CD4-positive, alpha-beta memory T cell (primary cell): Measurements from ENCODE around the gene GOSR2. TPM values are rescaled to one million over a fixed set of nuclear protein-coding genes. Genes with fewer than 3 reads are reported as not detected.
"Not testable (repeated sequence)": the region's sequence is repeated elsewhere in the genome, so short reads cannot be mapped to it uniquely, and the experiment has no call there.

ENCODE experiments used
- CTCF ChIA-PET: fragments of 350-600 bp; sonication (Branson Sonifier 250); formaldehyde crosslinking; loops from one replicate; lab custom pipeline; 2021; ENCODE audit warnings: inconsistent platforms; ENCODE audit not compliant: partially characterized antibody; lab: Charles Lee
- POLR2A ChIA-PET: fragments of 350-600 bp; sonication (Branson Sonifier 250); formaldehyde crosslinking; loops from one replicate; lab custom pipeline; 2021; ENCODE audit not compliant: partially characterized antibody; lab: Charles Lee
- DNase-seq, 5 donors: peaks; one replicate each; pipeline versions ENCODE4 v3.0.0 to v3.0.0-alpha.2; 2020 to 2022; ENCODE audit warnings: mixed read lengths in 1 of 5
- H3K27ac ChIP-seq: one replicate; pipeline ENCODE4 v1.7.0; 2013; ENCODE audit warnings: low read depth, low read length
- H3K27me3 ChIP-seq: 2 replicates; pipeline ENCODE4 v1.7.0; 2013; ENCODE audit warnings: mild to moderate bottlenecking, low read length, moderate library complexity; ENCODE audit not compliant: insufficient read depth
- H3K36me3 ChIP-seq: 2 replicates; pipeline ENCODE4 v1.7.0; 2013; ENCODE audit warnings: mild to moderate bottlenecking, low read length, moderate library complexity; ENCODE audit not compliant: insufficient read depth
- H3K4me1 ChIP-seq: 2 replicates; pipeline ENCODE4 v1.7.0; 2013; ENCODE audit warnings: mild to moderate bottlenecking, low read length, moderate library complexity; ENCODE audit not compliant: insufficient read depth
- H3K4me3 ChIP-seq, 2 donors: one replicate each; pipeline ENCODE4 v1.7.0; 2013; ENCODE audit warnings: low read length in 2 of 2, mild to moderate bottlenecking in 1 of 2
- H3K9me3 ChIP-seq, 2 donors: one replicate each; pipeline ENCODE4 v1.7.0; 2013; ENCODE audit warnings: low read length in 2 of 2, control low read depth in 1 of 2; ENCODE audit not compliant: control insufficient read depth in 1 of 2
- H3K27ac Mint-ChIP-seq, 7 donors: one replicate each; pipeline ENCODE4 v1.8.0; 2020 to 2021; ENCODE audit warnings: mixed read lengths in 7 of 7, mild to moderate bottlenecking in 6 of 7, inconsistent platforms in 3 of 7, moderate library complexity in 3 of 7
- H3K27me3 Mint-ChIP-seq, 2 donors: one replicate each; pipeline ENCODE4 v1.8.0; 2020 to 2021; ENCODE audit warnings: mixed read lengths in 2 of 2
- H3K36me3 Mint-ChIP-seq, 2 donors: one replicate each; pipeline ENCODE4 v1.8.0; 2020 to 2021; ENCODE audit warnings: mixed read lengths in 2 of 2, inconsistent platforms in 1 of 2, mild to moderate bottlenecking in 1 of 2
- H3K4me1 Mint-ChIP-seq, 4 donors: one replicate each; pipeline ENCODE4 v1.8.0; 2020 to 2021; ENCODE audit warnings: mixed read lengths in 4 of 4, mild to moderate bottlenecking in 1 of 4
- H3K4me3 Mint-ChIP-seq, 8 donors: one replicate each; pipeline ENCODE4 v1.8.0; 2020 to 2021; ENCODE audit warnings: mixed read lengths in 8 of 8, mild to moderate bottlenecking in 7 of 8, moderate library complexity in 6 of 8, inconsistent platforms in 3 of 8
- H3K9me3 Mint-ChIP-seq, 8 donors: one replicate each; pipeline ENCODE4 v1.8.0; 2020 to 2021; ENCODE audit warnings: mixed read lengths in 8 of 8, mild to moderate bottlenecking in 5 of 8, inconsistent platforms in 3 of 8, moderate library complexity in 1 of 8
- intact Hi-C: fragments of 100-400 bp; cut with micrococcal nuclease; formaldehyde crosslinking; loops from one replicate; pipeline ENCODE4 v1.15.1; 2023
- polyA plus RNA-seq, 2 donors: library from polyadenylated mRNA; unstranded; fragments of 300-500 nt; fragmentation: Illumina TruSeq; gene quantifications; one replicate each; pipeline ENCODE4 v1.2.3, GENCODE V29; 2021
- total RNA-seq, 2 experiments: library from RNA; stranded (reverse); gene quantifications; one replicate each; pipeline ENCODE4 v1.2.3, GENCODE V29; 2021

GOSR2 gene
- total and polyA plus RNA-seq, 4 experiments from 2014 or later: 51.7 to 96.9 (median 72.1) TPM

GRCh38 chr17:46982577-46982976, 59.6 kb downstream of the GOSR2 start:
- H3K9me3 Mint-ChIP-seq: peaks cover 0 to 1% (median 0%) of the 10 kb centered on the region in 8 donors
- DNase-seq: no peak
- peaks cover 12% of the 10 kb centered on the region for H3K4me1 ChIP-seq
- intact Hi-C loops: no loop called here
- H3K27me3 ChIP-seq: peaks cover 12% of the 10 kb centered on the region
- POLR2A ChIA-PET: interaction anchor here (0.8 kb wide), 1 partner anchor 23 kb away, joined by 3 read pairs; no protein-coding TSS in a partner anchor
- H3K36me3 ChIP-seq: no peaks in the 10 kb centered on the region
- no peak overlapping the region for H3K27ac ChIP-seq
- no peak overlapping the region for H3K4me3 ChIP-seq
- H3K4me3 Mint-ChIP-seq: no peak overlapping the region
- peak overlapping the region in 1 of 7 donors; percentile 29 for H3K27ac Mint-ChIP-seq
- CTCF ChIA-PET: no interaction called here
- peaks cover 21 to 33% of the 10 kb centered on the region in 2 donors for H3K27me3 Mint-ChIP-seq
- no peaks in the 10 kb centered on the region for H3K9me3 ChIP-seq
- H3K4me1 Mint-ChIP-seq: peaks cover 6 to 12% (median 7%) of the 10 kb centered on the region in 4 donors
- H3K36me3 Mint-ChIP-seq: peaks cover 0 to 8% of the 10 kb centered on the region in 2 donors

GRCh38 chr17:46983782-46984181, 60.8 kb downstream of the GOSR2 start:
- no peak for DNase-seq
- H3K4me3 ChIP-seq: no peak overlapping the region
- ChIA-PET CTCF (no interaction called here), POLR2A (no interaction called here)
- H3K36me3 Mint-ChIP-seq: peaks cover 0 to 8% of the 10 kb centered on the region in 2 donors
- intact Hi-C loops: no loop called here
- H3K9me3 Mint-ChIP-seq: no peaks in the 10 kb centered on the region
- peaks cover 5% of the 10 kb centered on the region for H3K27me3 ChIP-seq
- H3K4me1 Mint-ChIP-seq: peaks cover 0 to 4% (median 3%) of the 10 kb centered on the region in 4 donors
- H3K36me3 ChIP-seq: no peaks in the 10 kb centered on the region
- peaks cover 13 to 31% of the 10 kb centered on the region in 2 donors for H3K27me3 Mint-ChIP-seq
- no peaks in the 10 kb centered on the region for H3K9me3 ChIP-seq
- no peak overlapping the region for H3K27ac Mint-ChIP-seq
- no peak overlapping the region for H3K4me3 Mint-ChIP-seq
- H3K4me1 ChIP-seq: peaks cover 6% of the 10 kb centered on the region
- H3K27ac ChIP-seq: no peak overlapping the region

DNA sequence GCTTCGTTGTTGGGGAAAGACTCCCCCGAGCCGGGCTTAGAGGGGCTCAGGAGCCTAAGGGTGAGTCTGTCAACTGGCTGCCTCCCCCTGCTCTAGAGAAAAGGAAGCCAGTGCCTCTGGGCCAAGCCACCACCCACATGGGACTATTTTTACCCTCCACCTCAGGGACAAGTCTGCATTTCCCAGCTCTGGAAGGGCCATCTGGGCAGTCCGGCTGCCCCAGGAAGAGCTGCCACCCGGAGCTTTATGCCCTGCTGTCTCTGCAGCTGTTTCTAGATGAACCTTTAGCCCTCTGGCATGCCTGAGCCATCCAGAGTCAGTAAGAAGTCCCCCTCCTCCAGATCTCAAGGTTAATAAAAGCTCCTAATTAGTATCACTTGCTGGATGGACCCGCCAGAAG, 61.4 kb downstream of the GOSR2 start:
- ChIA-PET POLR2A (no interaction called here), CTCF (no interaction called here)
- H3K9me3 Mint-ChIP-seq: no peaks in the 10 kb centered on the region
- H3K27me3 Mint-ChIP-seq: peaks cover 13 to 32% of the 10 kb centered on the region in 2 donors
- intact Hi-C loops: no loop called here
- no peak overlapping the region for H3K27ac Mint-ChIP-seq
- H3K27ac ChIP-seq: no peak overlapping the region
- H3K4me3 Mint-ChIP-seq: no peak overlapping the region
- H3K4me1 Mint-ChIP-seq: peaks cover 0 to 4% (median 3%) of the 10 kb centered on the region in 4 donors
- H3K4me1 ChIP-seq: peaks cover under 1% of the 10 kb centered on the region
- peaks cover 2% of the 10 kb centered on the region for H3K27me3 ChIP-seq
- H3K4me3 ChIP-seq: no peak overlapping the region
- no peaks in the 10 kb centered on the region for H3K36me3 ChIP-seq
- DNase-seq: no peak
- no peaks in the 10 kb centered on the region for H3K9me3 ChIP-seq
- H3K36me3 Mint-ChIP-seq: peaks cover 0 to 9% of the 10 kb centered on the region in 2 donors

DNA sequence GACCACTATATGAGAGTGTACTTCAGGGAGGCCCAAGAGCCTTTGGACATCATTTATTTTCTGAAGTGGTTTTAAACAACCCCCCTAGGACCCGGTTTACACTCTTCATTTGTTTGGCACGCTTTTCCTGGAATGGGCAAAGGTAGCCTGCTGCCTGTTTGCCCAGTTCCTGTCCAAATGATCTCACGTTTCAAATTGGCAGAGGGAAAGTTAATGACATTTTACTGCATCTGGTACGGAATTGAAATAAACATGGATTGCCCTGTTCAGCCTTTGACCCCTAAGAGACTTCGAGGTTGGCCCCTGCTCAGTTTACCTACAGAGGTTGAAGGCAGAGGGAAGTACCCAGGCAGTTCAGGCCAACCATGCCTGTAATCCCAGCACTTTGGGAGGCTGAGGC, 61.9 kb downstream of the GOSR2 start:
- Histone ChIP-seq H3K9me3 (no peaks in the 10 kb centered on the region), H3K27ac (no peak overlapping the region), H3K36me3 (no peaks in the 10 kb centered on the region), H3K4me1 (no peaks in the 10 kb centered on the region), H3K27me3 (no peaks in the 10 kb centered on the region), H3K4me3 (no peak overlapping the region)
- Mint-ChIP-seq H3K9me3 (no peaks in the 10 kb centered on the region), H3K27ac (no peak overlapping the region), H3K27me3 (peaks cover 11 to 35% of the 10 kb centered on the region in 2 donors), H3K4me3 (no peak overlapping the region), H3K36me3 (peaks cover 0 to 11% of the 10 kb centered on the region in 2 donors), H3K4me1 (peaks cover 0 to 4% (median 2%) of the 10 kb centered on the region in 4 donors)
- intact Hi-C loops: no loop called here
- ChIA-PET CTCF (no interaction called here), POLR2A (no interaction called here)
- DNase-seq: no peak

DNA sequence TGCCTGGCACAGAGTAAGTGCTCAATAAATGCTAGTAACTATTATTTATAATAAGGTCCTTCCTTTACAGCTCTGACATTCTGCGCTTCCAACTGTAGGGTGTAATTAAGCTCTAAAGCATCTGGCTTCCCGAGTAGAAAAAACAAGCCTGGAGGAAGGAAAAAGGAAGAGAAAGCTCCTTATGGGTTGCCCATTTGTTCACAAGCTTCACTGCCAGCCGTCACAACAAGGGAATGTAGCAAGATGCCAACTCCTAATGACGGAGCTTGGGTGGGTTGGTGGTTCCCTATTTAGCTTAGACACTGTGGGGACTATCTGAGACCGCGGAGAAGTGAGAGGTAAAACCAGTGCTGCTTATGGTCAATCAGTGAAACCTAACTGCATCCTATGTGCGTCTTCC, 63.4 kb downstream of the GOSR2 start:
- Mint-ChIP-seq H3K27ac (no peak overlapping the region), H3K36me3 (peaks cover 0 to 11% of the 10 kb centered on the region in 2 donors), H3K4me1 (no peaks in the 10 kb centered on the region), H3K4me3 (no peak overlapping the region), H3K27me3 (peaks cover 4 to 32% of the 10 kb centered on the region in 2 donors), H3K9me3 (no peaks in the 10 kb centered on the region)
- no peak for DNase-seq
- Histone ChIP-seq H3K27me3 (no peaks in the 10 kb centered on the region), H3K27ac (no peak overlapping the region), H3K9me3 (no peaks in the 10 kb centered on the region), H3K36me3 (no peaks in the 10 kb centered on the region), H3K4me3 (no peak overlapping the region), H3K4me1 (no peaks in the 10 kb centered on the region)
- intact Hi-C loops: no loop called here
- ChIA-PET POLR2A (no interaction called here), CTCF (no interaction called here)

- H3K4me3 ChIP-seq, H3K9me3 Mint-ChIP-seq, H3K36me3 Mint-ChIP-seq, H3K4me3 Mint-ChIP-seq, CTCF ChIA-PET, H3K4me1 Mint-ChIP-seq, POLR2A ChIA-PET, H3K27ac Mint-ChIP-seq, H3K27ac ChIP-seq, H3K9me3 ChIP-seq, H3K27me3 ChIP-seq, H3K36me3 ChIP-seq, H3K4me1 ChIP-seq, intact Hi-C loops, DNase-seq: not testable (repeated sequence)
- peaks cover under 1 to 21% of the 10 kb centered on the region in 2 donors for H3K27me3 Mint-ChIP-seq
Measured at GRCh38 chr17:46987927-46988326, 65.0 kb downstream of the GOSR2 start.

GRCh38 chr17:46989637-46990431, 66.9 kb downstream of the GOSR2 start:
- no peak for DNase-seq
- Mint-ChIP-seq H3K4me1 (no peaks in the 10 kb centered on the region), H3K9me3 (no peaks in the 10 kb centered on the region), H3K27ac (no peak overlapping the region), H3K36me3 (peaks cover 0 to 7% of the 10 kb centered on the region in 2 donors), H3K27me3 (peaks cover 0 to 19% of the 10 kb centered on the region in 2 donors), H3K4me3 (no peak overlapping the region)
- H3K36me3 ChIP-seq: no peaks in the 10 kb centered on the region
- no peaks in the 10 kb centered on the region for H3K9me3 ChIP-seq
- no peak overlapping the region for H3K4me3 ChIP-seq
- intact Hi-C loops: no loop called here
- H3K27me3 ChIP-seq: no peaks in the 10 kb centered on the region
- no peak overlapping the region for H3K27ac ChIP-seq
- POLR2A ChIA-PET: no interaction called here
- CTCF ChIA-PET: no interaction called here
- no peaks in the 10 kb centered on the region for H3K4me1 ChIP-seq
